ENCODE data around the gene NMNAT3. TPM values are rescaled to one million over a fixed set of nuclear protein-coding genes. Genes with fewer than 3 reads are reported as not detected.
A peak's percentile ranks its signal among the peaks of the same experiment; 100 is the strongest.
"Not testable (repeated sequence)": the region's sequence is repeated elsewhere in the genome, so short reads cannot be mapped to it uniquely, and the experiment has no call there.

Gene NMNAT3
- total RNA-seq, 4 donors from 2014 or later = 5.6 to 46.2 (median 14.2) TPM

DNA sequence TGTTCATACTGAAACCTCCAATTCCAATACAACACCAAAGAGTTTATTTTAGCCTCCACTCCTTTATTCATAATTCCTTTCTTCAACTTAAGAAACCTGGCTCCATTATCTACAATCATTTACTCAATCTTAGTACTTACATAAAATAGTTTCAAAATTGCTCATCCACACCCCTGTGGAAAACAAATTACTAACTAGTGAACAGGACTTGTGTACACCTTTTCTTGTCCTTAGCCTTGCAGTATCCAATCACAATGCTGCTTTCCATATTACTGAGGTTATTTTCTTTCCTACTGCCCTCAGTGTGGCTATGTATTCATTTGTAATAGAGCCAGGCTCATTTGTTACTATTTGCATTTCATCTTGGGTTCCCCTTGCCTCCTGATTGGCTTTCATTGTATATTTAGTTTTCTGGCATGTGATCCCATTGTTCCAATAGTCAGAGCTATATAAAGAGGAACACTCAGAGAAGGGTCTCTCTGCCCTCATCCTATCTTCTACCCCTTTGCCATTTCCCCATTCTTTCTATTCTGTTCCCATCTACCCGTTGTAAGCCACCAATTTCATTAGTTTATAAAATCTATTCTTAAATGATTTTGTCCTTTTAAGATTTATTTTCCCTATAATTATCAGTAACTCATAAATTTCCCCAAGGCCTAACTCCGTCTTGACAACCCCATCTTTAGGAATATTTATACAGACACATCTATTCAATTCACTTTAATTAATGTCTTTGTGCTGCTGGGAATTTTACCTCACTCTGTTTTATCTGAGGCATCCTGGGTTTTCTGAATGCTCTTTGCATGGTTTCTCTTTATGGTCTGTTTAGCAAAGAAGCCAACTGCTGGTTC, 70.3 kb downstream of the NMNAT3 start:
- Histone ChIP-seq H3K4me1 (no peaks in the 10 kb centered on the region), H3K9me3 (no peaks in the 10 kb centered on the region), H3K4me3 (no peak overlapping the region), H3K27me3 (no peaks in the 10 kb centered on the region), H3K36me3 (no peaks in the 10 kb centered on the region), H3K27ac (no peak overlapping the region)
- DNase-seq = no peak
- TF ChIP-seq POLR2A (IDR thresholded peaks at IDR 0.05) = no peak
- TF ChIP-seq, protein P1, sequence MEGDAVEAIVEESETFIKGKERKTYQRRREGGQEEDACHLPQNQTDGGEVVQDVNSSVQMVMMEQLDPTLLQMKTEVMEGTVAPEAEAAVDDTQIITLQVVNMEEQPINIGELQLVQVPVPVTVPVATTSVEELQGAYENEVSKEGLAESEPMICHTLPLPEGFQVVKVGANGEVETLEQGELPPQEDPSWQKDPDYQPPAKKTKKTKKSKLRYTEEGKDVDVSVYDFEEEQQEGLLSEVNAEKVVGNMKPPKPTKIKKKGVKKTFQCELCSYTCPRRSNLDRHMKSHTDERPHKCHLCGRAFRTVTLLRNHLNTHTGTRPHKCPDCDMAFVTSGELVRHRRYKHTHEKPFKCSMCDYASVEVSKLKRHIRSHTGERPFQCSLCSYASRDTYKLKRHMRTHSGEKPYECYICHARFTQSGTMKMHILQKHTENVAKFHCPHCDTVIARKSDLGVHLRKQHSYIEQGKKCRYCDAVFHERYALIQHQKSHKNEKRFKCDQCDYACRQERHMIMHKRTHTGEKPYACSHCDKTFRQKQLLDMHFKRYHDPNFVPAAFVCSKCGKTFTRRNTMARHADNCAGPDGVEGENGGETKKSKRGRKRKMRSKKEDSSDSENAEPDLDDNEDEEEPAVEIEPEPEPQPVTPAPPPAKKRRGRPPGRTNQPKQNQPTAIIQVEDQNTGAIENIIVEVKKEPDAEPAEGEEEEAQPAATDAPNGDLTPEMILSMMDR (IDR thresholded peaks at IDR 0.05) = no peak

DNA sequence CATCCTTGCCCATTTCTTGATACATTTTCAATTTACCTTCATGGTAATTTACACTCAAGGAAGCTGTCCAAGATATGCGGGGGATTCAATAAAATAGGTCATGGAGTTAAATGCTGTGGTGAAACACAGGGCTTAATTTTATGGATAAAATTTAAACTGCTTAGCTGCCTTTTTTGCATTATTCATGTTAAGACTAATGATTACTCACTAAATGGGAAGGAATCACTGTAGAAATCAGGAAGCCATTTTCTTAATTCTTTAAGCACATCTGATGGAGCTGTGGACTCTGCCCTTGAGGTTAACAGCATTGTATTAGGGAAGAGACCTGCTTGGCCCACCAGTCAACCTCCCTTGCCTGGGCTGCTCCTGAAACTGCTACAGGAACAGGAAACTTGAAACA, 75.8 kb downstream of the NMNAT3 start:
- no peak for DNase-seq
- Histone ChIP-seq H3K27me3 (no peaks in the 10 kb centered on the region), H3K4me3 (no peak overlapping the region), H3K36me3 (no peaks in the 10 kb centered on the region), H3K27ac (no peak overlapping the region), H3K9me3 (no peaks in the 10 kb centered on the region), H3K4me1 (no peaks in the 10 kb centered on the region)
- TF ChIP-seq, protein P1 (IDR thresholded peaks at IDR 0.05) = no peak
- TF ChIP-seq POLR2A (IDR thresholded peaks at IDR 0.05) = no peak

DNA sequence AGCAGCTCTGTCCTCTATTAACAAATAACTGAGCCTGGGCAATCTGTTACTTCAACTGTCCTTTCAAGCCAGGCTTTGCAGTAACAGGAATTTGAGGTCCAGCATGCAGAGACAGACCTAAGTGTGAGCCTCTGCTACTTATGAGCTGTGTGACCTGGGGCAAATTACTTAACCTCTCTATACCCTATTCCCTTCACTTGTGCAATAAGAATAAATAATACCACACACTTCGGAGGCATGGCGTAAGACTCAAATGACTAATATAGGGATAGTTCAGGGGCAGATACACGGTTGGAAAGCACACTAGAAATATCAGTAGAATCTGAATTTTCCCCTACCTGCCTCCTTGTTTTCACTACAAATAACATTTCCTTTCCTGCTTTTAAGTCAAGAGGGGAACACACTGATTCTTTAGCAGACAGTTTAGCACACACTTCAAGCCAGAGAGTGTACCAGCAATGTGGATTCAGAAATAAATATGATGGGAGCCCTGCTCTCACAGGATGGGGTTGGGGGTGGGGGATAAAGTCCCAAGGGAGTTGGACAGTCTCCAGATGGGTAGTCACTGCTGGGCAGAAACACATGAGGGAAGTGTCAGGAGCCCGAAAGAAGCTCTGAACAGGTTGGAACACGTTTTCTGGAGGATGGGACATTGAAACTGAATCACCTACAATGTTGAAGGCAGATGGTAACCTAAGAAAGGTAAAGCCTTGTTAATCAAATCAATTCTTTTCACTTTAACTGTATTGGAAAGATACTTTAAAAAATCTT, 76.4 kb downstream of the NMNAT3 start:
- Histone ChIP-seq H3K27me3 (no peaks in the 10 kb centered on the region), H3K36me3 (no peaks in the 10 kb centered on the region), H3K9me3 (no peaks in the 10 kb centered on the region), H3K4me3 (no peak overlapping the region), H3K27ac (no peak overlapping the region), H3K4me1 (no peaks in the 10 kb centered on the region)
- TF ChIP-seq, protein P1 (IDR thresholded peaks at IDR 0.05) = no peak
- no peak for TF ChIP-seq POLR2A (IDR thresholded peaks at IDR 0.05)
- DNase-seq = no peak

DNA sequence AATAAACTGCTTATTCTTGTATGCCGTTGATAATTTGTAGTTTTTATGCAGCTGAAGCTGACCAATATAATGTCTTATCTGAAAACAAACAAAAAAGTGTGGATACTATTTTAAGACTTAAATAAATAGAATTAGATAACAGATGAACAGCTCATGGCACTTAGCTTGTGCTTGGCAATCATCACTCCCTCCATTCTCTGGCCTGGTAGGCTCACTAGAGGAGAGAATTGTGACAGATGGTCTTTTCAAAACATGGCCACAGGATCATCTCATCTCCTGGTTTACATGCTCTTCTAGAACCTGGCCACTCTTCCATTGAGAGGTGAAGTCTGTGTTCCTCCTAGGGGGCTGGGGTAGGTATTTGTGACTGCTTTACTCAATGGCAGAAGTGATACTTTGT, 79.8 kb downstream of the NMNAT3 start:
- H3K27me3 ChIP-seq = no peaks in the 10 kb centered on the region
- no peak for DNase-seq
- H3K36me3 ChIP-seq = no peaks in the 10 kb centered on the region
- TF ChIP-seq, protein P1 (IDR thresholded peaks at IDR 0.05) = no peak
- no peak for TF ChIP-seq POLR2A (IDR thresholded peaks at IDR 0.05)
- no peak overlapping the region for H3K4me3 ChIP-seq
- H3K4me1 ChIP-seq = no peaks in the 10 kb centered on the region
- no peaks in the 10 kb centered on the region for H3K9me3 ChIP-seq
- H3K27ac ChIP-seq = no peak overlapping the region

DNA sequence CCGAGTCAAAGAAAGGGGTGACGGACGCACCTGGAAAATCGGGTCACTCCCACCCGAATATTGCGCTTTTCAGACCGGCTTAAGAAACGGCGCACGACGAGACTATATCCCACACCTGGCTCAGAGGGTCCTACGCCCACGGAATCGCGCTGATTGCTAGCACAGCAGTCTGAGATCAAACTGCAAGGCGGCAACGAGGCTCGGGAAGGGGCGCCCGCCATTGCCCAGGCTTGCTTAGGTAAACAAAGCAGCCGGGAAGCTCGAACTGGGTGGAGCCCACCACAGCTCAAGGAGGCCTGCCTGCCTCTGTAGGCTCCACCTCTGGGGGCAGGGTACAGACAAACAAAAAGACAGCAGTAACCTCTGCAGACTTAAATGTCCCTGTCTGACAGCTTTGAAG, 86.6 kb downstream of the NMNAT3 start:
- not testable (repeated sequence) for H3K27me3 ChIP-seq, H3K27ac ChIP-seq, DNase-seq, H3K36me3 ChIP-seq, H3K4me3 ChIP-seq, H3K9me3 ChIP-seq, H3K4me1 ChIP-seq

DNA sequence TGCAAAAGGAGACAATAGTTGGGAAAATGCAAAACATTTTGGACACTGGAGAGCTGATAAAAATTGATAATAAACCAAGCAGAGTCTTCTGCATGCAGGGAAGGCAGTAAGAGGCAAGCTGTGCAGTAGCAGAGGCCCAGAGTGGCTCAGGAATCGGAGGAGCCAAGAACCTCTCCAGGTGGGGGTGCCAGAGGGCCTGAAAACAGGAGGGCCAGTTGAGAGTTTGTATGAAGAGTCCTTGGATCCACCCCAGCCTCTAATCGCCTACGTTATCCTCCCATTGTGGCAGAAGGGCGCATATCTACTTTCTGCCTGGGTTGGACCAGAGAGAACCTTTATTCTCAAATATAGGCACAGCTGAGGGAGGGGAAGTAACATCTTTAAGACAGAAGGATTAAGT, 89.3 kb downstream of the NMNAT3 start:
- Histone ChIP-seq H3K9me3 (no peaks in the 10 kb centered on the region), H3K27me3 (no peaks in the 10 kb centered on the region), H3K27ac (no peak overlapping the region), H3K4me3 (no peak overlapping the region), H3K36me3 (no peaks in the 10 kb centered on the region), H3K4me1 (no peaks in the 10 kb centered on the region)
- TF ChIP-seq, protein P1 (IDR thresholded peaks at IDR 0.05) = peak in 2 of 6 experiments; percentile 18 to 20
- TF ChIP-seq POLR2A (IDR thresholded peaks at IDR 0.05) = no peak
- DNase-seq = no peak

All from Peyer's patch (tissue), 4 donors.